RWPE2 (cell line): ENCODE measurements around the gene PAMR1.

Experiments
- ATAC-seq: fragments of 200-7000 bp; cut with Tn5 transposase; 3 replicates; pipeline ENCODE4 v1.9.1; 2021; ENCODE audit warnings: low read depth
- DNase-seq: peaks from one replicate; pipeline ENCODE4 v3.0.0-alpha.2; 2020; ENCODE audit warnings: low spot score
- H3K27ac ChIP-seq: fragments of 450-650 bp; 2 replicates; pipeline ENCODE4 v1.5.1; 2017; ENCODE audit warnings: mild to moderate bottlenecking; ENCODE audit not compliant: poor library complexity, severe bottlenecking
- H3K27me3 ChIP-seq: fragments of 250-450 bp; sonication (Bioruptor Pico); 2 replicates; pipeline ENCODE4 v1.5.1; 2021; ENCODE audit warnings: mild to moderate bottlenecking, moderate library complexity; ENCODE audit not compliant: insufficient read depth, poor library complexity, severe bottlenecking
- H3K36me3 ChIP-seq: fragments of 250-450 bp; sonication (Bioruptor Pico); 2 replicates; pipeline ENCODE4 v1.5.1; 2020; ENCODE audit warnings: low read depth, mild to moderate bottlenecking, moderate library complexity
- H3K4me1 ChIP-seq: fragments of 250-450 bp; sonication (Bioruptor Pico); 2 replicates; pipeline ENCODE4 v1.5.1; 2021; ENCODE audit warnings: mild to moderate bottlenecking, moderate library complexity; ENCODE audit not compliant: insufficient read depth, poor library complexity, severe bottlenecking
- H3K4me3 ChIP-seq: fragments of 250-450 bp; sonication (Bioruptor Pico); 2 replicates; pipeline ENCODE4 v1.5.1; 2021; ENCODE audit warnings: mild to moderate bottlenecking, moderate library complexity; ENCODE audit not compliant: severe bottlenecking
- H3K9me3 ChIP-seq: fragments of 250-450 bp; sonication (Bioruptor Pico); 2 replicates; pipeline ENCODE4 v1.5.1; 2021; ENCODE audit warnings: mild to moderate bottlenecking, moderate library complexity; ENCODE audit not compliant: severe bottlenecking
- TF ChIP-seq, protein P1 (sequence below): fragments of 450-650 bp; IDR thresholded peaks from one replicate; pipeline ENCODE4 v1.5.1; 2017; ENCODE audit warnings: mild to moderate bottlenecking, moderate library complexity; ENCODE audit not compliant: poor library complexity, severe bottlenecking

The PAMR1 gene

DNA sequence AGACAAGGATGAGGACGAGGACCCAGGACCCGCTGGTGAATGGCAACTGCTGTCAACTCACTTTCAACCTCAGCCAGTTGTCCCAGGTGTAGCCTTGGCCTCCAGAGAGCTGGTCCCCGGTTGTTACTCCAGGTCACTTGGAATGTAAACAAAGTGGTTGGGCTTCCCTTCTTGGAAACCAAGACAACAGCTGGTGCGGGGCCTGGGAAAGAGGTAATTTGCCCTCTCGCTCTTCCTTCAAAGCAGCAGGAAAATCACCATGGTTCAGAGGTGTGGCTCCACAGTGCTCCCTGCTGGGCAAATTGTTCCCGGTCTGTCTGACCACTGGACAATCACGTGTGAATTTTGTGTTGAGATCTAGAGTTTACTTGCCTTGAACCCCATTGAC is 121.0 kb downstream of the PAMR1 start:
- H3K27ac ChIP-seq, result no peak overlapping the region
- no peak for ATAC-seq

DNA sequence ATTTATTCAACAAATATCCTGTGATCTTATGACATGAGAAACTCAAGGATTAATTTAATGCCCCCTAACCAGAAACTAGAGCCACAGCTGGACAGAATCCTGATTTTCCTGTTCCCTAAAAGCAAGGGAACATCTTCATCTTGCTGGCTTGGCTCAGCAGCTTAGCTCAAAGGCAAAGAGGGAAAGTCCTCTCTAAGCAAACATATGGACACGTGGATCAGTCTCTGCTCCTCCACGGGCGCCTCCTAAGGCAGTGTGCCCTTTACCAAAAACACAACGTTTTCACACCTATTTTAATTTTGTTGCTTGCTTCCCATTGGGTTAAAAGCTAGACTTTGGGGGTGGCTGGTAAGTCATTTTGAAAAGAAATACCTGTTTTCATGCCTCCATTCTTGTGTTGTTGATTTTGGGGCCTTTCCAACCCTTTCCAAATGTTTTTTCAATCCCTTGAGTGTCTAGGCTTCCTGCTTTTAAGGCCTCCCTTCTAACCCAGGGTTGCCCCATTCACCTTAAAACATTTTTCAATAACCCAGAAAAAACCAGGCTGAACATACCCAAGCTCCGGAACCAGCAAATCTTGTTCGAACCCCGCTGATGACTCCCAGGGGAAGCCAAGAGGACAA is 121.5 kb downstream of the PAMR1 start:
- Histone ChIP-seq H3K4me1 (no peaks in the 10 kb centered on the region), H3K27me3 (no peaks in the 10 kb centered on the region), H3K4me3 (no peak overlapping the region), H3K27ac (no peak overlapping the region), H3K9me3 (no peaks in the 10 kb centered on the region), H3K36me3 (no peaks in the 10 kb centered on the region)
- ATAC-seq, result no peak
- DNase-seq, result no peak
- TF ChIP-seq, protein P1, sequence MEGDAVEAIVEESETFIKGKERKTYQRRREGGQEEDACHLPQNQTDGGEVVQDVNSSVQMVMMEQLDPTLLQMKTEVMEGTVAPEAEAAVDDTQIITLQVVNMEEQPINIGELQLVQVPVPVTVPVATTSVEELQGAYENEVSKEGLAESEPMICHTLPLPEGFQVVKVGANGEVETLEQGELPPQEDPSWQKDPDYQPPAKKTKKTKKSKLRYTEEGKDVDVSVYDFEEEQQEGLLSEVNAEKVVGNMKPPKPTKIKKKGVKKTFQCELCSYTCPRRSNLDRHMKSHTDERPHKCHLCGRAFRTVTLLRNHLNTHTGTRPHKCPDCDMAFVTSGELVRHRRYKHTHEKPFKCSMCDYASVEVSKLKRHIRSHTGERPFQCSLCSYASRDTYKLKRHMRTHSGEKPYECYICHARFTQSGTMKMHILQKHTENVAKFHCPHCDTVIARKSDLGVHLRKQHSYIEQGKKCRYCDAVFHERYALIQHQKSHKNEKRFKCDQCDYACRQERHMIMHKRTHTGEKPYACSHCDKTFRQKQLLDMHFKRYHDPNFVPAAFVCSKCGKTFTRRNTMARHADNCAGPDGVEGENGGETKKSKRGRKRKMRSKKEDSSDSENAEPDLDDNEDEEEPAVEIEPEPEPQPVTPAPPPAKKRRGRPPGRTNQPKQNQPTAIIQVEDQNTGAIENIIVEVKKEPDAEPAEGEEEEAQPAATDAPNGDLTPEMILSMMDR, result no peak

More for the DNA sequence above, 121.0 kb downstream of the PAMR1 start:
- TF ChIP-seq, protein P1, result peak; percentile 53
- no peaks in the 10 kb centered on the region for H3K4me1 ChIP-seq
- H3K36me3 ChIP-seq, result no peaks in the 10 kb centered on the region
- no peaks in the 10 kb centered on the region for H3K9me3 ChIP-seq
- no peak overlapping the region for H3K4me3 ChIP-seq
- H3K27me3 ChIP-seq, result no peaks in the 10 kb centered on the region
- no peak for DNase-seq

DNA sequence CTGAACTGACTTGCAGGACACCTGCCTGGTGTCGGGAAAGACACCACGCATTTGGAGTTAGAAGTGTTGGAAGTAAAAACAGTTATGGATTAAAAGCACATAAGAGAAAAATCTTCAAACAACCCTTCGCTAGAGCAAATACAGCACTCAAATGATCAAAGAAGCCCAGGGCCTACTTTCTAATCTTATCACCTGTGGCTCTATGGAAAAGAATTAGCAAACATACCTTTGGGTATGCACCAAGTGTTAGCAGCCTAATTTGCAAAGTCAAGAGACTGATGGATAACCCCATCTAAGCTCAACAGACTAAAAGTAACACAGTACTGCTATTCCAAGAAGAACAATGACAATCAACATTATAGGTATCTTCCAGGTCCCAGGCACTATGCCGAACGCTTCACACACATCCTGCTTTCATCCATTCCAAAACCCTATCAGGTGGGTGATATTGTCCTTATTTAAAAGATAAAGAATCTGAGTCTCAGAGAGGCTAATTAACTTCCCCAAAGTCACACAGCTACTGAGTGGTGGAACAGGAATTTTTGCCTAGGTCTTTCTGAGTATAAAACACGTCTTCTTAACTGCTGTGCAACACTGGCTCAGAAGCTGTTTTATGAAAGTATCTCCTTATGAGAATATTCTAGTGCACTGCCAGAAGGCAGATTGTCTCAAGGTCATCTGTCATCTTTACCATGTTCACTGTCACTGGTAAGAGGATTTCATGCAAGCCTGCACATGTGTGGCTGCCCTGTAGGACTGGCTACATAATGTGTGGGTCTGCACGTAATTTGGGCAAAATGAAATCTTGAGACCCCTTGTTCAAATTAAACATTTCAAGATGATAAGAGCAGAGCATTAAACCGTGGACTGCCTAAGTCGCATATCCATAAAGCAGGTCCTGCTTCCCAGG is 122.4 kb downstream of the PAMR1 start:
- Histone ChIP-seq H3K36me3 (no peaks in the 10 kb centered on the region), H3K4me1 (no peaks in the 10 kb centered on the region), H3K4me3 (no peak overlapping the region), H3K27me3 (no peaks in the 10 kb centered on the region), H3K27ac (no peak overlapping the region), H3K9me3 (no peaks in the 10 kb centered on the region)
- no peak for ATAC-seq
- TF ChIP-seq, protein P1, result no peak
- DNase-seq, result no peak

DNA sequence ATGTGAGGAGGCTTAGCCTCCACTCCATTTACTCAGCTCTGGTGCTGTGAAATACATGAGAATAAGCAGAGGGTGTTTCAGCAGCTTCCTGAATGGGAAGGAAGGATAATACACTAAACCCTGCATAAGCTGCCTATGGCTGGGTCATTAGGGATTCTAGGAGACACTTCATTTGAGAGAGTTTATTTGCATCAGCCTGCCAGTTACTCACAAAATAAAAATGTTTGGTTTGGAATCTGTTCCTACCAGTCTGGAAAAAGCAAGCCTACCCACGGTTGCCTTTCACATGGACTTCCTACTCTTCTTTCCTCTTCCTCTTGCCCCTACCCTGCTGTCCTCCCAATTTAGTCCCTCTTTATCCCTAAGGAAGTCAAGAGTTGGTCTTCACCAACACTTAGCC is 126.5 kb downstream of the PAMR1 start:
- no peaks in the 10 kb centered on the region for H3K4me1 ChIP-seq
- TF ChIP-seq, protein P1, result no peak
- H3K27ac ChIP-seq, result no peak overlapping the region
- H3K9me3 ChIP-seq, result no peaks in the 10 kb centered on the region
- ATAC-seq, result no peak
- H3K36me3 ChIP-seq, result no peaks in the 10 kb centered on the region
- no peaks in the 10 kb centered on the region for H3K27me3 ChIP-seq
- no peak overlapping the region for H3K4me3 ChIP-seq
- no peak for DNase-seq
